Endometrial microvascular endothelial cells (primary cell): ENCODE measurements around the gene RNF213. TPM values are rescaled to one million over a fixed set of nuclear protein-coding genes. Genes with fewer than 3 reads are reported as not detected.
"Not testable (repeated sequence)": the region's sequence is repeated elsewhere in the genome, so short reads cannot be mapped to it uniquely, and the experiment has no call there.

Experiments
- in situ Hi-C: cut with HindIII; loops from 2 replicates; pipeline ENCODE4 v1.10.0; 2017; ENCODE audit warnings: low sequenced_read_pairs, low pct_unique_long_range_greater_than_20kb; ENCODE audit errors: inconsistent ontology term
- total RNA-seq: library from RNA; depleted of rRNA; stranded (reverse); fragments of >200 nt; gene quantifications from one replicate; pipeline ENCODE4 v1.2.3, GENCODE V29; 2015; ENCODE audit errors: inconsistent ontology term

Gene RNF213
- total RNA-seq, 1 donor from 2014 or later, result 80.8 TPM

GRCh38 chr17:80247561-80247960 is 13.1 kb upstream of the RNF213 start:
- in situ Hi-C loops, result no loop called here

DNA sequence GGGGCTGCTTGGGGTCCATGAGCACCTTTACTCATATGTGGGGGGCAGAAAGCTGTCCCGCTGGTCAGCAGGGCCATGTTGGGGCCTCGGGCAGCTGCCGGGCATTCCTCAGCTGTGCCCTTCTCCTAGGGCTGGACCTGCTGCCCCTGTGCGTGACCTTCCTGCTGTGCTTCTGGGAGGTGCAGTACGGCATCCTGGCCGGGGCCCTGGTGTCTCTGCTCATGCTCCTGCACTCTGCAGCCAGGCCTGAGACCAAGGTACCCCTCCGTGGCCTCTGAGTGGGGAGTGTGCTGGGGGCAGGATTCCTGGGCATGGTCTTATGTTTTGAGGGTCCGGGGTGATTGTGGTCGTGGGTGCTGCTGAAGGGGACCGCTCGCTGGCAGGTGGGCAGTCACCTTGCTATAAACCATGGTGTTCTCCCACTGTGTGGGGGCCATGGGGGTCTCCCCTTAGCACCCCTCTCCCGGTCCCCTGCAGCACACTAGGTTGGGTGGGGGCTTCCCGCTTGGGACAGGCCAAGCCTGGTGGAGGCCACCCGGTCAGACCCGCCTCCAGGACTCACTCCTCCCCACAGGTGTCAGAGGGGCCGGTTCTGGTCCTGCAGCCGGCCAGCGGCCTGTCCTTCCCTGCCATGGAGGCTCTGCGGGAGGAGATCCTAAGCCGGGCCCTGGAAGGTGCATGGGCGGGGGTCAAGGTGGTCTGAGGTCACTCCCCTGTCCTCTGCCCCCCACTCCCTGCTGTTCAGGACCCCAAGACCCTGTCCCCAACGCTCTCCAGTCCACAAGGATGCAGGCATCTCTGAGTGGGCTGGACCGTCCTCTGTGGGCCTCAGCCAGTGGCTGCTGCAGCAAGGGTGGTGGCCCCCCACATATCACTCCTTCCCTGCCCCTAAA is 12.4 kb upstream of the RNF213 start:
- in situ Hi-C loops, result no loop called here

DNA sequence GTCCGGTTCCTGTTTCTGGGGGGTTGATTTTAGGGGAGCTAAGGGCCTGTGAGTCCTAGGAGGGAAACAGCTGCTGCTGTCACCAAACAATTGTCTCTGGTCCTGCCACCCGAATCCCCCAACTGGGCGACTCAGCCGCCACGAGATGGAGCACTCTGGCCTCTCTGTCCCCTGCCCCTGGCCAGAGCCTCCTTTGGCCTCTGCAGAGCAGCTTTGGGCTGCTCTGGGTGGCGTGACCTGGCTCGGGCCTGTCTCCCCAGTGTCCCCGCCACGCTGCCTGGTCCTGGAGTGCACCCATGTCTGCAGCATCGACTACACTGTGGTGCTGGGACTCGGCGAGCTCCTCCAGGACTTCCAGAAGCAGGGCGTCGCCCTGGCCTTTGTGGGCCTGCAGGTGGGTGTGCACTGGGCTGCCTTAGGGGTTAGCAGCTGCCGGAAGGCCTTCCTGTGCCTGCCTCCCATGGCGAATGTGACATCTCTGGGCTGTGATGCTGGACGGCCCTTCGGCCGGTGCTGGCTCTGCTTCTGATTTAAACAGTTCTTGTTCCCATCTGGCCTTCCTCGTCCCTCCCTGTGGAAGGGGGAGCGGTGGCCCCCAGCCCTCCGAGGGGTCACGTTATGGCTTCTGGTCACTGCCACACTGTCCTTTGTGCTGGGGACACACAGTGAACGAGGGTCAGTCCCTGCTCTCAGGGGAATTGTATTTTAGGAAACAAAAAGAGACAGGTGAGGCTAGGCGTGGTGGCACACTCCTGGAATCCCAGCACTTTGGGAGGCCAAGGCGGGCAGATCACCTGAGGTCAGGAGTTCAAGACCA is 11.6 kb upstream of the RNF213 start:
- in situ Hi-C loops, result no loop called here

DNA sequence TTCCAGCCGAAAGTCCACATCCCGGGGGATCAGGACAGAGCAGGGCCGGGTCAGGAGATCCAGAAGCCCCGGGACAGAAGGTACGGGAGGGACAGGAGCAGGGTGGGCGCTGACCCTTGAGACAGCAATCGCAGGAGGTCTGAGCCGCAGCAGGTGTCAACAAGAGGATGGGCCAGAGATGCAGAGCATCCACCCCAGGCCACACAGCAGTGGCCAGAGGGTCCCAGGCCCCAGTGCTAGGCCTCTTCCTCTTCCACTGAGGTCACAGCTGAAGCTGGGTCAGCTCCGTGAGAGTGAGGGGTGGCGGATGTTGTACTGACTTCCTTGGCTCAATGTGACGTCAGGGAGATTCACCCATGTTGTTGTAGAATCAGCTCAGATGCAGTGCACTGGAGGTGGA is 8.7 kb upstream of the RNF213 start:
- in situ Hi-C loops, result no loop called here

- in situ Hi-C loops, result no loop called here
These were observed 7.8 kb upstream of the RNF213 start for GRCh38 chr17:80252871-80253270.

DNA sequence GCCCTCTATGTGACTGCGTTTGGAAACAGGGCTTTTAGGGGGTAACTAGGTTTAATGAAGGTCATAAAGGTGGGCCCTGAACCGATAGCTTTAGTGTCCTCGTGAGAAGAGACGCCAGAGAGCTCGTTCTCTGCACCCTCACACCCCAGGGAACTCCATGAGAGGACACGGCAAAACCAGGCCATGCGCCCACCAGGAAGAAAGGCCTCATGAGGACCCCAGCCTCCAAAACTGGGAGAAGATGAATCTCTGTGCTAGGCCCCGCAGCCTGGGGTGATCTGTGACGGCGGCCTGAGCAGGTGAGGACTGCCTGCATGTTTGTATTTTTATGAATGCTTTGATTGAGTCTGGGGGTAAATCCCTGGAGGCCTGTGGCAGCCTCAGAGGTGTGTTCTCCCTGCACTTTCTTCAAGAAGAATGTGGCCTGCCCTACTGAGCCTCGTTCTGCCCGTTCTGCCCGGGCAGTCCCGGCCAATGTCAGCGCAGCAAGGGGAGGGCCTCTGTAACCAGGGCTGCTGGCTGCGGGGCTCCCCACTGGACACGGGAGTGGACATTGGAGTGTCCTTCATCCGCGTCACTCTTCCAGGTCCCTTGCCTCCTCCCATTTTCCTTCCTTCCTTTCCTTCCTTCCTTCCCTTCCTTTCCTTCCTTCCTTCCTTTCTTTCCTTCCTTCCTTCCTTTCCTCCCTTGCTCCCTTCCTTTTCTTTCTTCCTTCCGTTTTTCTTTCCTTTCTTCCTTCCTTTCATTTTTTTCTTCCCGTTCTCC is 6.8 kb upstream of the RNF213 start:
- in situ Hi-C loops, result no loop called here

DNA sequence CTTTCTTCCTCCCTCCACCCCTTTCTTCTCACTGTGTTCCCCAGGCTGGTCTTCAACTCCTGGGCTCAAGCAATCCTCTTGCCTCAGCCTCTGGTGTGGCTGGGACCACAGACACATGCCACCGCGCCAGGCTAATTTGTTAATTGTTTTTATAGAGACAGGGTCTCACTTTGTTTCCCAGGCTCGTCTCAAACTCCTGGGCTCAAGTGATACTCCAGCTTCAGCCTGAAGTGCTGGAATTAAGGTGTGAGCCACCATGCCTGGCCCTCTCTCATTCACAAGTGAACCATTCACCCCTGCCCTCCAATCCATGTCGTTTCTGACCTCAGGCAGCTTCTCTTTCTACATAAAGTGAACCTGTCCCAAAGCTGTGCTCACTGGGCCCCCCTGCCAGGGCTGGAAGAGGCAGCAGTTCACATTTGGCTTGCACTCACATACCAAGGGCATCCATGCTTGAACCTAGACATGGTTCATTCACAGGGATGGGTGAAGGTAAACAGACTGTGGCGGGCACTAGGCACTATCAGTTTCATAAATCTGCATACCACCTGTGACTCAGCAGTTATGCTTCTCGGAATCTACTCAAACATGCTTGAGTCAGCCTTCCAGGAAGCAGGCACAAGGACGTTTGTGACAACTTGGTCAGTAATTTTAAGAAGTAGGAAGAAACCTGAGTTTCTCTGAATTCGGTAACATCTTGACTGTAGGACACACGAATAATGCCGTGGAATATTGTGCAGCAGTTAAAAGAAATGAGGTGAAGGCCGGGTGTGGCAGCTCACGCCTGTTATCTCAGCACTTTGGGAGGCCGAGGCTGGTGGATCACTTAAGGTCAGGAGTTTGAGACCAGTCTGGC is 6.0 kb upstream of the RNF213 start:
- in situ Hi-C loops, result no loop called here

- in situ Hi-C loops, result no loop called here
These were observed 4.7 kb upstream of the RNF213 start for GRCh38 chr17:80256034-80256350.

GRCh38 chr17:80257716-80258213 is 2.9 kb upstream of the RNF213 start:
- in situ Hi-C loops, result no loop called here

GRCh38 chr17:80258296-80258695 is 2.4 kb upstream of the RNF213 start:
- in situ Hi-C loops, result not testable (repeated sequence)

DNA sequence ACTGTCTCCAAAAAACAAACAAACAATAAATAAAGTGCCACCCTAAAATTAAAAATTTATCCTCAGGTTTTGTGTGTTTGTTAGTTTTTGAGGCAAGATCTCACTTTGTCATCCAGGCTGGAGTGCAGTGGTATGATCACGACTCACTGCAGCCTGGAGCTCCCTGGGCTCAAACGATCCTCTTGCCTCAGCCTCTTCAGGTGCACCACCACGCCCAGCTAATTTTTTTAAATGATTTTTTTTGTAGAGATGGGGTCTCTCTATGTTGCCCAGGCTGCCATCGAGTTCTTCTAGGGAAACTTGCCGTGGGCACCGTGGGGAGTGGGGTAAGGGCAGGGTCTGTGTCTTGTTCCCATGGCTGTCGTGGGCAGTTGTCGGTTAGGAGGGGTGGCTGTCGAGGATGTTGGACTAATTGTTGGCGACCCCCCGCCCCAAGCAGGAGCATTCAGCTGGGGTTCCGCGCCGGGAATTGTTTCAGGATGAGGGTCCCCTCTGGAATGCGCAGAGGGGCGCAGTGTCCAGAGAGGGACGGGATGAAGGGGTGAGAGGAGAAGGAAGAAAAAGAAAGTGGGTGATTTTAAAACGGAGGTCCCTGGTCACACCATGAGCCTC is 1.1 kb upstream of the RNF213 start:
- in situ Hi-C loops, result no loop called here

DNA sequence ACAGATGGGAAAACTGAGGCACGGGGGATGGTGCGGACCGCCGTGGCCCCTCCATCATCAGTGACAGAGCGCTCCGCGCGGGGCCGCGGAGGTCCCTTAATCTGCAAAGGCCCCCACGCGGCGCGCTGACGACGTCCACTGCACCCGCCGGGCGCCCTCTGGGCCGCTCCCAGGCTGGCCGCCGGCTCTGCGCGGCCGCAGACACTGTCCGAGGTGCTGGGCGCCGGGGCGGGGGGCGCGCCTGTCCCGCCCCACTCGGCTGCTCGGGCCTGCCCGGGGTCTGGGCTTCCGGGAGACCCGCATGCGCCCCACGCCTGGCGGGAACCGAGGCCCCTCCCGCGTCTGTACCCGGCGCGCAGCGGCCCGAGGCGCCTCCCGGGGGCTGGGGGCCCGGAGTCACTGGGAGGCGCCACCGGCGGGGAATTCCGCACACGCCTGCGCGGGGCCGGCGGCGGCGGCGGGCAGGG is 550 bp upstream of the RNF213 start:
- in situ Hi-C loops, result no loop called here

DNA sequence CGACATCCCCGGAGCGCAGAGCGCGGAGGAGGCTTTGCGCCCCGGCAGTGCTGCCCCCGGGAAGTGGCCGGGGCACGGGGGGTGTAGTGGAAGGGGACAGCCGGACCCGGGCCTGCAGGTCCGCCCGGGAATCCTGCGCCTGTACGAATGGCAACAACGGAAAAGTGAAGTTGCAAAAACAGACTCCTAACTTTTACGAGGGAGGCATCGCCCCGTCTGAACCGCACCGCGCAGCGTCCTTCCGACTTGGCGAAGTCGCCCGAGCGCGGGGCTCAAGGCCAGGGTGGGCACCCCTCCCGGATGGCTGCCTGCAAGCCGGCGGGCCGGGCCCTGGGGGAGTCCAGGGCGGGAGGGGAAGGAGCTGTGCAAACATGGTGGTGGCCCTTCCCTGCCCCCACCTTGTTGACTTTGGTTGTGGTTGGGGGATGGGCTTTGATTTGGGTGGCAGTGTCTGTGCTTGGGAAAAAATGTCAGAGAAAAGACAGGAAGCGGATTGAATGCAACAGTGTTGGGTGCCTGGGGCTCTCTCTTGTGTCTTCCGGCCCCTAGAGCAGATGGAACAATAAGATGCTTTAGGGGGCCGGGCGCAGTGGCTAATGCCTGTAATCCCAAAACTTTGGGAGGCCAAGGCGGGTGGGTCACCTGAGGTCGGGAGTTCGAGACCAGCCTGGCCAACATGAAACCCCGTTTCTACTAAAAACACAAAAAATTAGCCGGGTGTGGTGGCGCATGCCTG is 675 bp downstream of the RNF213 start:
- in situ Hi-C loops, result no loop called here

GRCh38 chr17:80261895-80262279 is 1.2 kb downstream of the RNF213 start:
- in situ Hi-C loops, result no loop called here

DNA sequence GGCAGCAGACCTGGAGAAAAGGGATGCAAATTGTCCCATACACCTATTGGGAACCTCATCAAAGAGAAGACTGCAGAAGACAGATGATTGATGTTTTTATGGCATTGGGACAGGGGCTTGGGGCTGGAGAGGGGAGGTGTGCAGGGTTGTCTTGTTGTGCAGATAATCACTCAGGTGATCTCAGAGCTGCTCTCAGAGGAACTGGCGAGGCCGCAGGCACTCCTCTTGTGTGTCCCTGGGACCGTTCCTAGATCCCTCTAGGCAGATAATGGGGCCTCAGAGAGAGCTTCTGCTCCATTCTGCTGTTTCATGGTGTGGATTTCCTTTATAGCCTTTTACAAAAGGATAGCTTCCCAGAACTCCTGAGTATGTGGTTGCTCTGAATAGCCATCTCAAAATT is 1.6 kb downstream of the RNF213 start:
- in situ Hi-C loops, result no loop called here

DNA sequence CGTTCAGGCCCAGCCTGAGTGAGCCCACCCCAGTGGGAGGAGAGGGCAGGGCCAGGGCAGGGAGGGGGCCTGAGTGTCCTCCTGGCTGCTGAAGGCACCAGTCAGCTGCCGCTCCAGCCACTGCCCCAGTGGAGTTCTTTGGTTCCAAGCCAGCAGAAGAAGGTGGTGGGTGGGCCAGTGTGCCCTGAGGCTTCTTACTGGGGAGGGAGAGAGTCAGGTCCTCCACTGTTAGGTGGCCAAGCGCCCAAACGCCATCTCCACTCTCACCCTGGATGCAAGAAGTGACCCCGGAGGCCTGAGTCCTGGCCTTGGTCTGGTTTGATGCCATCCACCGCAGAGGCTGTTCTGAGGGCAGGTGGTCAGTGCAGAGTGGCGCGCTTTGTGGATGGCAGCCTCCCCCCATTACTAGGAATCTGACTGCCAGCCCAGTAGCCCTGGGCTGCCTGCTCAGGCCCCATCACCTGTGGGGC is 2.2 kb downstream of the RNF213 start:
- in situ Hi-C loops, result no loop called here
